Heart left ventricle (tissue), 13 donors: ENCODE data around the gene CUL3.

Experiments
- POLR2A ChIP-seq, 2 donors: fragments of 450-650 bp; IDR thresholded peaks; one replicate each; pipeline ENCODE4 v1.6.1; 2017; ENCODE audit warnings: antibody characterized with exemption in 2 of 2, mild to moderate bottlenecking in 2 of 2, moderate library complexity in 2 of 2
- TF ChIP-seq, protein P1 (sequence below), 12 donors: fragments of 200-600 bp; sonication (generic) in 4 of 12; IDR thresholded peaks; one replicate each; pipeline versions ENCODE4 v1.5.0 to v1.8.0; 2018 to 2022; ENCODE audit warnings: antibody characterized with exemption in 12 of 12, mild to moderate bottlenecking in 5 of 12
- donor health status: ischemic (EF 13 %, LVEDD 7.1; RV severe dilation, severe dysfunction).
- donor health status: DM: no; HTN: yes; CAD: no.
- donor health status: DM: no; HTN: no; CAD: no.
- donor health status: ischemic (EF 25% LVEDD 6.9; RV normal size, moderate dysfunction).
- donor health status: ischemic (EF 25% LVEDD 5.7; RV mildly dilated, moderate dysfunction).
- donor health status: ischemic (EF 35%, LVEDD 5.7; RV mildly dilated, moderate dysfunction).
- donor health status: nonischemic (EF 11% LVEDD 7.7; RV severe dilation, severe dysfunction).
- donor health status: DM: yes; HTN: yes; CAD: no.
- donor health status: PGD.
- donor health status: ischemic (EF 29% LVEDD 5.4; RV normal size, mild dysfunction).
- donor health status: nonischemic (EF 23%, LVEDD 6.1; RV moderate dilation, normal function).

DNA sequence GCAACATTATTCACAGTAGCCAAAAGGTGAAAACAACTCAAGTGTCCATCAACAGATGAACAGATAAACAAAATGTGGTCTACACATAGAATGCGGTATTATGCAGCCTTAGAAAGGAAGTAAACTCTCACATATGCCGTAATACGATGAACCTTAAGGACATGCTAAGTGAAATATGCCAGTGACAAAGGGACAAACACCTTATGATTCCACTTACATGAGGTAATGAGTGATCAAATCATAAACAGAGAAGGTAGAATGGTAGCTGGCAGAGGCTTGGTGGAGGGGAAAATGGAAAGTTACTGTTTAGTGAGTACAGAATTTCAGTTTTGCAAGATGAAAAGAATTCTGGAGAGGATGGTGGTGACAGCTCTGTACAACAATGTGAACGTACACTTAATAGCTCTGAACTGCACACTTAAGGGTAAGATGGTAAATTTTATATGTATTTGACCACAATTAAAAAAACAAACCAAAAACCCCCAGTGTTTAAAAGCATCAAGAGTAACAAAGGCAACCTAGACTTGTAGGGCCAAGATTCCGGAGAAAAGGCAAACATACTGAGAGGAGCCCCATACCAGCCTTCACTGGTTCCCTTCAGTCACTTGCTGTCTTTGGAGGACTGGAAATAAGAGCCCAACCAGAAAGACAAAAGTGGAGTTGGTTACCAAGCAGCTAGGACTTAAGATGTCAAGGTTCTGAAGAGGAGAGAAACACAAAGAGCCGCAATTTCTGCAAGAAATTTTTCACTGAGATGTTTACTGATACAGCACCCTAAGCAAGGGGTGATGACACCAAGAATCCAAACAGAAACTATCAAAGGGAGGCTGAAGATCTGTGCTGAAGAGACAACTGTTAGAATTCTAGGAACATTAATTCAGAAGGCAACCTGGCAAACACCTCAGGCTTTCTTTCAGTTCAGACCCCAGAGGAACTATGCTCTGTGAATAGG is 61.3 kb downstream of the CUL3 start:
- TF ChIP-seq POLR2A (IDR thresholded peaks at IDR 0.05), result no peak
- TF ChIP-seq, protein P1, sequence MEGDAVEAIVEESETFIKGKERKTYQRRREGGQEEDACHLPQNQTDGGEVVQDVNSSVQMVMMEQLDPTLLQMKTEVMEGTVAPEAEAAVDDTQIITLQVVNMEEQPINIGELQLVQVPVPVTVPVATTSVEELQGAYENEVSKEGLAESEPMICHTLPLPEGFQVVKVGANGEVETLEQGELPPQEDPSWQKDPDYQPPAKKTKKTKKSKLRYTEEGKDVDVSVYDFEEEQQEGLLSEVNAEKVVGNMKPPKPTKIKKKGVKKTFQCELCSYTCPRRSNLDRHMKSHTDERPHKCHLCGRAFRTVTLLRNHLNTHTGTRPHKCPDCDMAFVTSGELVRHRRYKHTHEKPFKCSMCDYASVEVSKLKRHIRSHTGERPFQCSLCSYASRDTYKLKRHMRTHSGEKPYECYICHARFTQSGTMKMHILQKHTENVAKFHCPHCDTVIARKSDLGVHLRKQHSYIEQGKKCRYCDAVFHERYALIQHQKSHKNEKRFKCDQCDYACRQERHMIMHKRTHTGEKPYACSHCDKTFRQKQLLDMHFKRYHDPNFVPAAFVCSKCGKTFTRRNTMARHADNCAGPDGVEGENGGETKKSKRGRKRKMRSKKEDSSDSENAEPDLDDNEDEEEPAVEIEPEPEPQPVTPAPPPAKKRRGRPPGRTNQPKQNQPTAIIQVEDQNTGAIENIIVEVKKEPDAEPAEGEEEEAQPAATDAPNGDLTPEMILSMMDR (IDR thresholded peaks at IDR 0.05), result no peak
